ENCODE results near the gene ATF1. TPM values are rescaled to one million over a fixed set of nuclear protein-coding genes. Genes with fewer than 3 reads are reported as not detected.
"Not testable (repeated sequence)": the region's sequence is repeated elsewhere in the genome, so short reads cannot be mapped to it uniquely, and the experiment has no call there.

ATF1 gene
- total RNA-seq, 1 donor from 2014 or later: 24.8 TPM

DNA sequence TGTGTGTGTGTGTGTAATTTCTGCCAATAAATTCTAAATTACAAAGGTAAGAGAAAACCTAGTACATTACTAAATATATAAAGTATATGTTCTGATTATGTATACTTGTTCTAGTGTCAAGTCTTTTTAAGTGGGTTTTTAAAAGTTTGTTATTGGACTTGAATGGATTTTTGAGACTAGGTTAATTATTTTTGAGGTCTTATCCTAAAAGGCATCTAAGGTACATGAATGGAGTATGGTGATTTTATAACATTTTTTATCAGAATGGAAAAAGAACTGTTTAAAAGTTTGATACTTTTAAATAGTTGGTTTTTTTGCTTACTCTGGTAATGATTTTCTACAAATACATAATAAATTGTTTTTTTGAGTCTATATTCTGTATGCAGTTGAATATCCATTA is 56.3 kb downstream of the ATF1 start:
- H3K79me2 ChIP-seq (ENCODE audit: low read depth): no peaks in the 10 kb centered on the region
- no peaks in the 10 kb centered on the region for H3K4me1 Mint-ChIP-seq
- H3K9me3 Mint-ChIP-seq: no peaks in the 10 kb centered on the region
- H3K27ac ChIP-seq: no peak overlapping the region
- H3F3A ChIP-seq (ENCODE audit: low read depth): no peaks in the 10 kb centered on the region
- H3K27ac Mint-ChIP-seq: no peak overlapping the region
- no peak overlapping the region for H2AFZ ChIP-seq (replicated peaks)
- no peak overlapping the region for H3K4me2 ChIP-seq
- no peak for DNase-seq (ENCODE audit: low spot score)
- H3K9ac ChIP-seq: no peak overlapping the region
- no peak overlapping the region for H3K4me3 Mint-ChIP-seq
- H4K20me1 ChIP-seq (ENCODE audit: low read depth): no peaks in the 10 kb centered on the region
- H3K36me3 ChIP-seq: no peaks in the 10 kb centered on the region
- no peaks in the 10 kb centered on the region for H3K9me3 ChIP-seq (ENCODE audit: low read depth)
- H3K27me3 Mint-ChIP-seq (ENCODE audit: insufficient read depth, low read depth): no peaks in the 10 kb centered on the region
- TF ChIP-seq, protein P1, sequence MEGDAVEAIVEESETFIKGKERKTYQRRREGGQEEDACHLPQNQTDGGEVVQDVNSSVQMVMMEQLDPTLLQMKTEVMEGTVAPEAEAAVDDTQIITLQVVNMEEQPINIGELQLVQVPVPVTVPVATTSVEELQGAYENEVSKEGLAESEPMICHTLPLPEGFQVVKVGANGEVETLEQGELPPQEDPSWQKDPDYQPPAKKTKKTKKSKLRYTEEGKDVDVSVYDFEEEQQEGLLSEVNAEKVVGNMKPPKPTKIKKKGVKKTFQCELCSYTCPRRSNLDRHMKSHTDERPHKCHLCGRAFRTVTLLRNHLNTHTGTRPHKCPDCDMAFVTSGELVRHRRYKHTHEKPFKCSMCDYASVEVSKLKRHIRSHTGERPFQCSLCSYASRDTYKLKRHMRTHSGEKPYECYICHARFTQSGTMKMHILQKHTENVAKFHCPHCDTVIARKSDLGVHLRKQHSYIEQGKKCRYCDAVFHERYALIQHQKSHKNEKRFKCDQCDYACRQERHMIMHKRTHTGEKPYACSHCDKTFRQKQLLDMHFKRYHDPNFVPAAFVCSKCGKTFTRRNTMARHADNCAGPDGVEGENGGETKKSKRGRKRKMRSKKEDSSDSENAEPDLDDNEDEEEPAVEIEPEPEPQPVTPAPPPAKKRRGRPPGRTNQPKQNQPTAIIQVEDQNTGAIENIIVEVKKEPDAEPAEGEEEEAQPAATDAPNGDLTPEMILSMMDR (IDR thresholded peaks at IDR 0.05): no peak
- TF ChIP-seq EZH2 (IDR thresholded peaks at IDR 0.05): no peak
- TF ChIP-seq EZH2phosphoT487 (IDR thresholded peaks at IDR 0.05): no peak
- no peaks in the 10 kb centered on the region for H3K4me1 ChIP-seq
- H3K4me3 ChIP-seq: no peak overlapping the region
- no peaks in the 10 kb centered on the region for H3K27me3 ChIP-seq
- H3K36me3 Mint-ChIP-seq: peaks cover 17% of the 10 kb centered on the region

DNA sequence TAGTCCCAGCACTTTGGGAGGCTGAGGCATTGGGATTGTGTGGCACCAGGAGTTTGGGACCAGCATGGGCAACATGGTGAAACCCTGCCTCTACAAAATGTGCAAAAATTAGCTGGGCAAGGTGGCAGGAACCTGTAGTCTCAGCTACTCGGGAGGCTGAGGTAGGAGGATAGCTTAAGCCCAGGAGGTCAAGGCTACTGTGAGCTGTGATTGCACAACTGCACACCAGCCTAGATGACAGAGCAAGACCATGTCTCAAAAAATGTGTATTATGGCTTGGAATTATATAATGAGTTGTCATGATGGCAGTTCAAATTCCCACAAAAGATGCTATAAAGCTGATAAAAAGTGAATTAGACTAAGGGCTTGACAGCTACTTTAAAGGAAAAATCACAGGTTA is 58.2 kb downstream of the ATF1 start:
- H3K9me3 Mint-ChIP-seq: no peaks in the 10 kb centered on the region
- Histone ChIP-seq H3K4me1 (no peaks in the 10 kb centered on the region), H3K9ac (no peak overlapping the region), H3K79me2 (ENCODE audit: low read depth) (no peaks in the 10 kb centered on the region), H3K4me2 (no peak overlapping the region), H3K27me3 (no peaks in the 10 kb centered on the region), H3F3A (ENCODE audit: low read depth) (no peaks in the 10 kb centered on the region), H4K20me1 (ENCODE audit: low read depth) (no peaks in the 10 kb centered on the region), H2AFZ (replicated peaks) (no peak overlapping the region), H3K36me3 (no peaks in the 10 kb centered on the region), H3K4me3 (no peak overlapping the region), H3K9me3 (ENCODE audit: low read depth) (no peaks in the 10 kb centered on the region), H3K27ac (no peak overlapping the region)
- peaks cover 5% of the 10 kb centered on the region for H3K36me3 Mint-ChIP-seq
- H3K4me1 Mint-ChIP-seq: no peaks in the 10 kb centered on the region
- H3K27ac Mint-ChIP-seq: no peak overlapping the region
- TF ChIP-seq, protein P1 (IDR thresholded peaks at IDR 0.05): no peak
- TF ChIP-seq EZH2 (IDR thresholded peaks at IDR 0.05): no peak
- H3K27me3 Mint-ChIP-seq (ENCODE audit: insufficient read depth, low read depth): no peaks in the 10 kb centered on the region
- DNase-seq (ENCODE audit: low spot score): no peak
- H3K4me3 Mint-ChIP-seq: no peak overlapping the region

DNA sequence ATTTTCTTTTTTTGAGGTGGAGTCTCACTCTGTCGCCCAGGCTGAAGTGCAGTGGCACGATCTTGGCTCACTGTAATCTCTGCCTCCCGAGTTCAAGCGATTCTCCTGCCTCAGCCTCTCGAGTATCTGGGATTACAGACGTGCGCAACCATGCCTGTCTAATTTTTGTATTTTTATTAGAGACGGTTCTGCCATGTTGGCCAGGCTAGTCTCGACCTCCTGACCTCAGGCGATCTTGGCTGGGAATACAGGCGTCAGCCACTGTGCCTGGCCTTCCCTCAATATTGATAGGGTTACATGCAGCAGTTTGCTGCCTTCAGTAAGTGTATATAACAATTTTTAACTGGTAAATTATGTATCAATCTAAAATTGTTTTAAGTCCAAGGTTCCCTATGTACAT is 59.8 kb downstream of the ATF1 start:
- H3K4me2 ChIP-seq; H3K9me3 ChIP-seq (ENCODE audit: low read depth); H3K4me1 Mint-ChIP-seq; H3K27me3 Mint-ChIP-seq (ENCODE audit: insufficient read depth, low read depth); H3K27ac Mint-ChIP-seq; H3K9ac ChIP-seq; H3K4me1 ChIP-seq; H3K27me3 ChIP-seq; H3F3A ChIP-seq (ENCODE audit: low read depth); H3K79me2 ChIP-seq (ENCODE audit: low read depth); H3K4me3 Mint-ChIP-seq; H3K9me3 Mint-ChIP-seq; H3K36me3 ChIP-seq; DNase-seq (ENCODE audit: low spot score); H2AFZ ChIP-seq (replicated peaks); H3K36me3 Mint-ChIP-seq; H3K4me3 ChIP-seq; H4K20me1 ChIP-seq (ENCODE audit: low read depth); H3K27ac ChIP-seq: not testable (repeated sequence)

DNA sequence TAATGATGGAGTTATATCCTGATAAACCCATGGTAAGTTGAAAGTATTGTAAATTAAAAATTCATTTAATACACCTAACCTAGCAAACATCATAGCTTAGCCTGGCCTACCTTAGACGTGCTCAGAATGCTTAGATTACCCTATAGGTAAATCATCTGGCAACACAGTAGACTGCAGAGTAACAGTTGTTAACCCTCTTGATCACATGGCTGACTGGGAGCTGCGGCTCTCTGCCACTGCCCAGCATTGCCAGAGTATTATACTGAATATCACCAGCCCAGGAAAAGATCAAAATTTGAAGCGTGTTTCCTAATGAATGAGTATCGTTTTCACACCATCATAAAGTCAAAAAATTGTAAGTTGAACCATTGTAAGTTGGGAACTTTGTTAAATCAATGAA is 61.0 kb downstream of the ATF1 start:
- Mint-ChIP-seq H3K4me3 (no peak overlapping the region), H3K4me1 (no peaks in the 10 kb centered on the region), H3K27me3 (ENCODE audit: insufficient read depth, low read depth) (no peaks in the 10 kb centered on the region), H3K9me3 (no peaks in the 10 kb centered on the region), H3K36me3 (no peaks in the 10 kb centered on the region), H3K27ac (no peak overlapping the region)
- Histone ChIP-seq H3K27ac (no peak overlapping the region), H3K4me2 (no peak overlapping the region), H3K79me2 (ENCODE audit: low read depth) (no peaks in the 10 kb centered on the region), H3K4me1 (no peaks in the 10 kb centered on the region), H3F3A (ENCODE audit: low read depth) (no peaks in the 10 kb centered on the region), H2AFZ (replicated peaks) (no peak overlapping the region), H3K27me3 (no peaks in the 10 kb centered on the region), H3K4me3 (no peak overlapping the region), H4K20me1 (ENCODE audit: low read depth) (no peaks in the 10 kb centered on the region), H3K9ac (no peak overlapping the region), H3K9me3 (ENCODE audit: low read depth) (no peaks in the 10 kb centered on the region), H3K36me3 (no peaks in the 10 kb centered on the region)
- TF ChIP-seq, protein P1 (IDR thresholded peaks at IDR 0.05): no peak
- TF ChIP-seq EZH2phosphoT487 (IDR thresholded peaks at IDR 0.05) (no peak), EZH2 (IDR thresholded peaks at IDR 0.05) (no peak)
- no peak for DNase-seq (ENCODE audit: low spot score)

Measured in neural progenitor cell (in vitro differentiated cells).